Epithelial cell of proximal tubule (primary cell): ENCODE results near the gene GTF3C5. TPM values are rescaled to one million over a fixed set of nuclear protein-coding genes. Genes with fewer than 3 reads are reported as not detected.
"Not testable (repeated sequence)": the region's sequence is repeated elsewhere in the genome, so short reads cannot be mapped to it uniquely, and the experiment has no call there.

Source experiments
- DNase-seq: peaks from one replicate; pipeline ENCODE4 v3.0.0-alpha.2; 2011; ENCODE audit warnings: low read depth
- H3K4me3 ChIP-seq: 2 replicates; pipeline ENCODE4 v1.5.1; 2011; ENCODE audit warnings: low read depth, mild to moderate bottlenecking, low read length
- CTCF ChIP-seq: conservative IDR thresholded peaks from 2 replicates; pipeline ENCODE4 v1.5.1; 2012; ENCODE audit warnings: low read depth, mild to moderate bottlenecking, low read length
- total RNA-seq: library from RNA; depleted of rRNA; stranded (reverse); fragments of >200 nt; gene quantifications from 2 replicates; pipeline ENCODE4 v1.2.3, GENCODE V29; 2015

Gene GTF3C5
- total RNA-seq, 1 donor from 2014 or later = 112 TPM

GRCh38 chr9:132986114-132986513 lies 44.7 kb upstream of the GTF3C5 start:
- DNase-seq = no peak
- TF ChIP-seq CTCF = no peak
- H3K4me3 ChIP-seq = no peak overlapping the region

GRCh38 chr9:132986640-132987620 lies 43.9 kb upstream of the GTF3C5 start:
- no peak overlapping the region for H3K4me3 ChIP-seq
- no peak for TF ChIP-seq CTCF
- DNase-seq = no peak

- no peak overlapping the region for H3K4me3 ChIP-seq
- TF ChIP-seq CTCF = no peak
- DNase-seq = no peak
These were observed 42.4 kb upstream of the GTF3C5 start for GRCh38 chr9:132988244-132989013.

GRCh38 chr9:132989014-132989310 lies 41.8 kb upstream of the GTF3C5 start:
- no peak for DNase-seq
- no peak overlapping the region for H3K4me3 ChIP-seq
- TF ChIP-seq CTCF = no peak

GRCh38 chr9:132989414-132989996 lies 41.3 kb upstream of the GTF3C5 start:
- DNase-seq = no peak
- no peak for TF ChIP-seq CTCF
- H3K4me3 ChIP-seq = no peak overlapping the region

GRCh38 chr9:132989998-132990557 lies 40.7 kb upstream of the GTF3C5 start:
- not testable (repeated sequence) for DNase-seq, H3K4me3 ChIP-seq

- no peak for TF ChIP-seq CTCF
- DNase-seq = no peak
These were observed 40.0 kb upstream of the GTF3C5 start for GRCh38 chr9:132990781-132991180.

More at GRCh38 chr9:132990781-132991180, 40.0 kb upstream of the GTF3C5 start:
- no peak overlapping the region for H3K4me3 ChIP-seq
